K562 (cell line): Measurements from ENCODE around the gene GPR108. TPM values are rescaled to one million over a fixed set of nuclear protein-coding genes. Genes with fewer than 3 reads are reported as not detected.

Experiments
- ATF1 ChIP-seq, 2 experiments: fragments of 450-650 bp in 1 of 2; IDR thresholded peaks; 2 replicates each; pipeline ENCODE4 v1.6.1; 2016; ENCODE audit warnings: missing compliant biosample characterization in 1 of 2, missing genetic modification characterization in 1 of 2
- ATF7 ChIP-seq: fragments of 450-650 bp; IDR thresholded peaks from 2 replicates; pipeline ENCODE4 v1.7.1; 2014; ENCODE audit warnings: mild to moderate bottlenecking, moderate library complexity
- ELK1 ChIP-seq: sonication (generic); formaldehyde crosslinking; IDR thresholded peaks from 2 replicates; pipeline ENCODE4 v1.8.1; 2022; ENCODE audit warnings: missing genetic modification reagents
- GATA2 ChIP-seq: sonication (generic); formaldehyde crosslinking; IDR thresholded peaks from 2 replicates; pipeline ENCODE4 v1.4.0; 2020; ENCODE audit warnings: mild to moderate bottlenecking, missing genetic modification reagents
- HDAC8 ChIP-seq: fragments of 450-650 bp; IDR thresholded peaks from 2 replicates; pipeline ENCODE4 v1.6.1; 2016; ENCODE audit warnings: mild to moderate bottlenecking, missing genetic modification characterization, moderate library complexity, missing compliant biosample characterization
- HES1 ChIP-seq: fragments of 450-650 bp; IDR thresholded peaks from 2 replicates; pipeline ENCODE4 v1.6.1; 2016; ENCODE audit warnings: low read depth, mild to moderate bottlenecking, moderate library complexity
- MTA3 ChIP-seq: fragments of 450-650 bp; formaldehyde crosslinking; IDR thresholded peaks from 2 replicates; pipeline ENCODE4 v1.6.1; 2017; ENCODE audit warnings: mild to moderate bottlenecking, borderline replicate concordance
- MXD1 ChIP-seq: fragments of 250-450 bp; sonication (Bioruptor Pico); IDR thresholded peaks from 2 replicates; pipeline ENCODE4 v1.8.0; 2021; ENCODE audit warnings: borderline replicate concordance, mild to moderate bottlenecking, moderate library complexity; ENCODE audit not compliant: poor library complexity, severe bottlenecking
- PRDM10 ChIP-seq: fragments of 450-650 bp; IDR thresholded peaks from 2 replicates; pipeline ENCODE4 v1.6.1; 2018; ENCODE audit not compliant: partially characterized antibody
- SMARCC2 ChIP-seq: fragments of 450-650 bp; IDR thresholded peaks from 2 replicates; pipeline ENCODE4 v1.6.1; 2017; ENCODE audit warnings: antibody characterized with exemption, moderate library complexity, mild to moderate bottlenecking, low read depth
- SNAPC5 ChIP-seq: fragments of 250-450 bp; sonication (Bioruptor Pico); IDR thresholded peaks from 2 replicates; pipeline ENCODE4 v1.8.0; 2021; ENCODE audit warnings: moderate library complexity, mild to moderate bottlenecking, inconsistent platforms
- SREBF1 ChIP-seq: fragments of 150-350 bp; IDR thresholded peaks from 2 replicates; pipeline ENCODE4 v1.6.1; 2014; ENCODE audit warnings: antibody characterized with exemption, low read depth, low read length, borderline replicate concordance
- SRSF1 ChIP-seq: fragments of 200-400 bp; formaldehyde crosslinking; IDR thresholded peaks from 2 replicates; pipeline ENCODE4 v1.6.1; 2017; ENCODE audit warnings: mild to moderate bottlenecking, low read depth, low read length, moderate library complexity
- THRA ChIP-seq: fragments of 450-650 bp; IDR thresholded peaks from 2 replicates; pipeline ENCODE4 v1.6.1; 2017; ENCODE audit warnings: mild to moderate bottlenecking, moderate library complexity
- ZC3H11A ChIP-seq: IDR thresholded peaks from 2 replicates; pipeline ENCODE4 v1.6.1; 2012; ENCODE audit warnings: low read depth, low read length, improper control_type of control experiment
- ZNF41 ChIP-seq: fragments of 250-450 bp; sonication (Bioruptor Pico); conservative IDR thresholded peaks from 2 replicates; pipeline ENCODE4 v1.4.0; 2020; ENCODE audit warnings: mild to moderate bottlenecking
- ZNF512 ChIP-seq: IDR thresholded peaks from 2 replicates; pipeline ENCODE4 v1.6.1; 2016; ENCODE audit warnings: missing genetic modification characterization, missing compliant biosample characterization
- ZNF561 ChIP-seq: fragments of 450-650 bp; formaldehyde crosslinking; conservative IDR thresholded peaks from 2 replicates; pipeline ENCODE4 v1.4.0; 2020; ENCODE audit warnings: mild to moderate bottlenecking, moderate library complexity
- polyA plus RNA-seq, 8 experiments: library from polyadenylated mRNA; depleted of rRNA in 4 of 8; stranded (reverse) in 5 of 8; unstranded in 3 of 8; fragments of >200 nt; fragmentation: Nextera tagmentation in 2 of 8; fragmentation: Illumina TruSeq in 1 of 8; extraction: Ambion mirVana in 2 of 8; extraction: Trizol in 1 of 8; gene quantifications; 2 replicates each; pipeline versions ENCODE4 v1.2.1 to v1.2.3, GENCODE V29; 2011 to 2014; ENCODE audit warnings: inconsistent platforms in 1 of 8, missing spikeins in 1 of 8
- total RNA-seq, 7 experiments: library from RNA; depleted of rRNA in 6 of 7; stranded (reverse); fragments of >200 nt in 6 of 7; fragmentation: Illumina TruSeq in 2 of 7; extraction: Trizol in 2 of 7; gene quantifications; 2 replicates each; pipeline versions ENCODE4 v1.2.1 to v1.2.3, GENCODE V29; 2011 to 2021; ENCODE audit warnings: low replicate concordance in 1 of 7

The GPR108 gene
- total and polyA plus RNA-seq, 9 of the 15 experiments (the other 6 are each of a cell fraction or from before 2014, with no cell fraction given): 2.4 to 33.2 (median 24.4) TPM

- TF ChIP-seq ZNF512 (no peak), ZNF561 (CRISPR knock-in tag) (no peak), GATA2 (peak; percentile 41; the same call in 1 of the 2 replicates), MTA3 (peak; percentile 53), SREBF1 (no peak), PRDM10 (peak; percentile 17), SRSF1 (no peak), ATF7 (peak; percentile 24; the same call in 1 of the 2 replicates), THRA (no peak), ATF1 (CRISPR knock-in tag; IDR thresholded peaks at IDR 0.05) (no peak), ATF1 (tag; IDR thresholded peaks at IDR 0.05) (0 out of 2 replicates have a peak, but pooled peaks have one; percentile 7), SNAPC5 (no peak), SMARCC2 (no peak), MXD1 (no peak), ZNF41 (no peak), ZC3H11A (no peak), HDAC8 (tag) (no peak), HES1 (no peak), ELK1 (CRISPR knock-in tag) (no peak)
These were observed 2.7 kb upstream of the GPR108 start (continued) for GRCh38 chr19:6739883-6740588.
